HG03097 (cell line): ENCODE measurements around the gene MT3.

Source experiments
- ATAC-seq: cut with Tn5 transposase; IDR thresholded peaks from one replicate; pipeline ENCODE4 v1.9.1; 2021; ENCODE audit not compliant: unreplicated experiment, low FRiP score

MT3 gene

DNA sequence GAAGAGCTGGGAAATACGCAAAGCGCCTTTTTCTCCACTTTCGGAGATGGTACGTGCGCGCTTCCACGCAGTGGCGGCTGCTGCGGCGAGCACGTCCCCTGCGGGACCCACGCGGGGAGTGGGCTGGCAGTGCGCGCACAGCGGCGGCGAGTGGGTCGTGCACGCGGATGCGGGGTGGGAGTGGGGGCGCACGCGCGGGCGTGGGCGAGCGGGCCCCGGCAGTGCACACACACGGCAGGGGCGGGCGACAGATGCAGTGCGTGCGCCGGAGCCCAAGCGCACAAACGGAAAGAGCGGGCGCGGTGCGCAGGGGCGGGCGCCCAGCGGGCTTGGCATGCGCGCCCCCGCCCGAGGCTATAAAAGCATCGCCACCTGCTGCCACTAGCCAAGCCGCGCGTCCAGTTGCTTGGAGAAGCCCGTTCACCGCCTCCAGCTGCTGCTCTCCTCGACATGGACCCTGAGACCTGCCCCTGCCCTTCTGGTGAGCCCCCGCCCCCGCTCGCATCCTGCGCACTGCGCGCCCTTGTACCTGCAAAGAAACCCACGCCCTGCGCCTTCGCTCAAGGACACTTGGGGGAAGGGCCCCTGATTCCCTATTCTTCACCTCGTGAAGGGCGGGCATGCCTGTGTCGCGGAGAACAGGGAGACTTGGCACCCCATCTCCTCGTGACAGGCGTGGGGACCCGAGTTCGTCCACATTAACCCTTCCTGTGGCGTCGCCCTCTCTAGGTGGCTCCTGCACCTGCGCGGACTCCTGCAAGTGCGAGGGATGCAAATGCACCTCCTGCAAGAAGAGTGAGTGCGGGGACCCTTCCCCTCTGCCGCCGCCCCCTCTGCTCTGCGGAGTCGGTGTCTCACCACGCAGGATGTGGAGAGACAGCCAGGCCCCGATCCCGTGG is at the start of gene MT3:
TSS of gene MT3 (plus strand) at position 388 of the 899 bp plus-strand sequence. CDS start at position 451, 63 bp downstream.
- ATAC-seq, result no peak

DNA sequence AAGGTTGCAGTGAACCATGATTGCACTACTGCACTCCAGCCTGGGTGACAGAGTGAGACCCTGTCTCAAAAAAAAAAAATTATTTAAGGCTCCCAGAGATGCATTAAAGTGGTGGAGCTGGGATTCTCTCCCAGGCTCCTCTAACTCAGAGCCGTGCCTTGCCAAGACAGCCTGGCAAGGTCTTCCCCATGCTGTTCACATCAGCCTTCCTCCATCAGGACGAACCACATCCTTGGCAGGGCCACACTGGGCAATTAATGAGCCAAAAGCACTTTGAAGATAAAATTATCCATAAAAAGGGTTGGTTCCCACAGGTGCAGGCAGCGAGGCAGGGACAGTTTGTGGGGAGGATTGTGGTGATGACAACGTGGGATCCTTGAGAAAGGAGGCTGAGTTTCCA is 49.7 kb upstream of the MT3 start:
- ATAC-seq, result no peak

DNA sequence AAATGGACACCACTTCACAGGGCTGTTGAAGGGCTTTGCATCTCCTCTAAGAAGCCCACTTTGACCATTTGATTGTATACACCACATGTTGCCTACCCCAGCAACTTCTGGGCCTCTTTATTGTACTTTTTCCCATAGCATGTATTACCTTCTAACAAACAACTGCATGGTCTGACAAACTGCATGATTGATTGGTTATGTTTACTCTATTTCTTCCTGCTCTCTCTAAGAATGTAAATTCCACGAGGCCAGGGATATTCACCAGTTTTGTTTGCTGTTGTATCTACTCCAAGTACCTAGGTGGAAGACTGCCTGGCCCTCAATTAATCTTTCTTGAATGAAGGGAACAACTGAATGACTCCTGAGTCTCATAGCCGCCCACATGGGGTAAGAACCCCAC is 47.3 kb upstream of the MT3 start:
- ATAC-seq, result no peak

DNA sequence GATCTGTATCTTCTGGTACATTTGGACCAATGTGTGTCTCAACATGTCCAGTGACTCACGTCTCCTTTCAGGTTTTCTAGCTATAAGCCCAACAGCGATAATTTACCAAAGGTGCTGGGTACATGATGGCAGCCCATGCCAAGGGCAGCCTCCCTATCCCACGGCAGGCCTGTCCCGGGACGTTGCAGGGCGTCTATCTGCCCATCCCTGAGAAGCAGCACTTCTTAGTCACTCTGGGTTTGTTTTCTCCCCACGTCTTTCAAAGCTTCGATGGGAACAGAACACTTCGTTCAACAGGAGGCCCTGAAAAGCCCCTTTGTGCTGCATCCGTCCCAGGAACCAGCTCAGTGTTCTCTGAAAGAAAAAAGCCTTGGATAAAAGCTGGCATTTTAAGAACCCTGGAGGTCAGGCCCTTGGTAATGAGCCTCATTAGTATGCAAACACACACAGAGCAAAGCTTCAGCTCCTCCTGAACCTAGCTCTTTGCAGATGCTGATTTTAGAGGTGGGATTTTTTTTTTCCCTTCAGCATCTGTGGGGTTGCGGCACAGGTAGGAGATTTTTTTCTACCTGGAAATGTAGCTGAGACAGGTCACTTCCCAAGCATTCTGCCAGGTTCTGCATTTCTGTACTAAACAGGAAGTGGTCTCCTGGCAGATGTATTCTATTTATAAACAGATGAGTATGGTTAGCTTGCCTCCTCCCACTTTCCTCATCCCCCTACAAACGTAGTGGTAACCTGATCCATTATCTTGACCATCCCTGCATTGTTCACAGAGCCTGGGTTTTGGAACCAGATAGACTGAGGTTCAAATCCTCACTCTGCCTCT is 42.0 kb upstream of the MT3 start:
- ATAC-seq, result no peak

DNA sequence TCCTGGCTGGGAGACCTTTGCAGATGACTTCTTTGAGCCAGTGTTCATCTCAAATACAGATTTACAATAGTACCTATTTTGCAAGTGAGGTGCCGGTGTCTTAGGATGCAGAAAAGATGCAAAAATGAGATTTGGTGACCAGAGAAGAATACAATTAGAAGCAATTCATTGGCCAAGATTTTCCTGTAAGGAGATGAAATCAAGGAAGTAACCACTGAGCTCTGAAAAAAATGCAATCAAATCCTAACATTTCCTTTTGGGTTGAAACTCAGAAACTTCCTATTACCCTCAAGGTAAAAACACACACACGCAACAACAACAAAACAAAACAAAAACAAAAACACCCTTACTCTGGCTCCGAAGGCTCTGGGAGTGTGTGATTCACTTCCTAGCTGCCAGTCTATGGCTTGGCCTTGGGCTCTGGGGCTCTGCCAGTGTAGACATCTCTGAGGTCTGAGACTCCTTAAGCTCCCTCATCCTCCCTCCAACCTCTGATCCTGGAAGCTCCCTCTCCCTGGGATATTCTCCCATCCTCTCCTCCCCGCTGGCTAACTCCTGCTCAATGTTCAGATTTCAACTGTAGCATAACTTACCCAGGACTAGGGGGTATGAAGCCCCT is 41.3 kb upstream of the MT3 start:
- ATAC-seq, result no peak

DNA sequence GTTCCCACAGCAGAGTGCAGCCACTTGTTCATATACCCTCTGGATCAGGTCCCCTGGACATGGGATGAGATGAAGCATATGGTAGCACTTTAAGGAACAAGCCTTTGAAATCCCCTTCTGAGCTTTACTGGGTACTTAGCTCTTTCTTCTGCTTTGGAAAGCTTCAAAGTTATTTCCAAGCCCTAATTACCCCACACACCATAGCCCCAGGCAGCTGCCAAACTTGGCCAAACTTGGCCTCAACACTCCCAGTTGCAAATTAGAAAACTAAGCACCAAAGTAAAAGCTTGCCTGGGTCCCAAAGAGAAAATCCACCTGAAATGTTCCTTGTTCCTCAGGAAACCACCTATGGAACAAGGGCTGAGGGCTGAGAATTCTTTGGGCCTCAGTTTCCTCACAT is 40.2 kb upstream of the MT3 start:
- ATAC-seq, result no peak

DNA sequence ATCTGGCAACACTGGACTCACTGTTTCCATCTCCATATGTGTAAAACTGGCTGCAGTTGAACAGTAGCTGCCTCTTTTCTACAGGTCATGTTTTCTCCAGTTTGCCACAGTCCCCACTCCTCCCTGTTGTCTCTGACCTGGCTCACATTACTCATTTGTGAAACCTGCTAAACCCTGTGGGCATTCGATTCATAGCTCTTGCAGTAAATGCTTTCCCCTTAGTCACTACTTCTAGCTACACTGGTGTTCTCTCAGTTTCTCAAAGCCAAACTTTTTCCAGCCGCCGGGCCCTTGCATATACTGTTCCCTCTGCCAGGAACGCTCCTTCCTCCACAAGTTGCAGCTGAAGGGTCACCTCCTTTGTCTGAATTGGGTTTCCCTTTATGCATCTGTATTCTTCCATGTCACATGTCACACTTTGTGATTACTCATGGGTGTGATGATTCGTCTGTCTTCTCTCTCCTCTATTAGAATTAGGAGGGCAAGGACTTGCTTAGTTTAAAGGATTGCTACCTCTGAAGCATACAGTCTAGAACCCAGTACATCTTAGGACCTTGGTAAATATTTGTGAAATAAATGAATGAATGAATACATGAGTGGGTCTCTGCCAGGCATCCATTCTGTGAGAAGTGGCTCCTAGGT is 39.5 kb upstream of the MT3 start:
- ATAC-seq, result no peak

DNA sequence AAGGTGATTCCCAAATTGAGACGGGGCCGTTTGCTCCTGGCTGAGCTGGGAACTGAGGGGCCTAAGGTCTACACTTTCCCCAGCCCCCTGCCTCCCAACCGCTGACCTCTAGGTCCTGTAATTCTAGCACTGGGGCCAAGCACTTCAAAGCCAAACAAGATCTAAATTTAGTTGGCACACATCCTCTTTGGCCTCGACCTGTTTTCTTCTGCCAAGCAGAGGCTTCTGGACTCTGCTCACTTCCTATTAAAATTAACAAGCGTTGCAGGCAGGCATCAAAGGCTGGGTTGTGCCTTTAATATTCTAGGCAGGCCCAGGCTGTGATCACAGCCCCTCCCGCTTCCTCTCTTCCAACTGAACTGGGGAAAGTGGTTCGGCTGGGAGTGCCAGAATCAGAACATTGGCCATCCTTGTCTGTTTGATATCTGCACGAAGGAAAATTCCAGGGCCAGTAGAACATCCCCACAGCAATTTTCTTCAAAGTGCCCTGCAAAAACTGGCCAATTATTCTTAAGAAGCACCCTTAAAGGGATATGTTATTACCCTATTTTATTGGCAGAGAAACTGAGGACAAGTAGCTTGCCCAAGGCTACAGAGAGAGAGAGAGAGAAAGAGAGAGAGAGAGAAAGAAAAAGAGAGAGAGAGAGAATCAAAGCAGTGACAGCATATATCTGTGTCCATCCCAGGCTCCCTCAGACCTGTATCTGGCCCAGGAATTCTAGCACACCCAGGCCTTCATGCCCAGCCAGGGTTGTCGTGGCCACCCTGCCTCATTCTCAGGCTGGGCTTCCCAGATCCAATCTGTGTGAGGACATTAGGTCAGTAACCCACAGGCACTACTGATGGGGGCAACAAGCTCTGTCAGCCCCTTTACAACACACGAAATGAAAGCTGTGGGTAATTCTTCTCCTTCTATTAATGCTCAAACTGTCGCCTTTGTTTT is 37.3 kb upstream of the MT3 start:
- ATAC-seq, result no peak

DNA sequence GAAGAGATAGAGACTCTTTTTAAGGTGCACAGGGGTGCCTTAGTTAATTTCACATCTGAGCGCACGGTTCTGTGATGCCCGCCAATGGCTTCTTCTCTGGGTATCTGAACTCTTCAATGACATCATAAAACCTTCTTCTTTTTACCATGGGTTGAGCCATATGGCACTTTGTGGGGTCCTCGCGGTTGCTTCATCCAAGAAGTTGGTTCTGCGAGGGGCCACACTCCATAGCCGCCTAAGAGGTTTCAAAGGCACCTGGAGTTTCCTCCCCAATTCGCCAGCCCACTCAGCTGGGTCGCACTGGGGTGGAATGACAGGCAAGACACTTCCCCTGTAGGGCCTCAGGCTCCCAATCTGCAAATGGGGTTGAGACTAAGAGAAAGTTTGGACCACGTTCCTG is 34.9 kb upstream of the MT3 start:
- no peak for ATAC-seq

DNA sequence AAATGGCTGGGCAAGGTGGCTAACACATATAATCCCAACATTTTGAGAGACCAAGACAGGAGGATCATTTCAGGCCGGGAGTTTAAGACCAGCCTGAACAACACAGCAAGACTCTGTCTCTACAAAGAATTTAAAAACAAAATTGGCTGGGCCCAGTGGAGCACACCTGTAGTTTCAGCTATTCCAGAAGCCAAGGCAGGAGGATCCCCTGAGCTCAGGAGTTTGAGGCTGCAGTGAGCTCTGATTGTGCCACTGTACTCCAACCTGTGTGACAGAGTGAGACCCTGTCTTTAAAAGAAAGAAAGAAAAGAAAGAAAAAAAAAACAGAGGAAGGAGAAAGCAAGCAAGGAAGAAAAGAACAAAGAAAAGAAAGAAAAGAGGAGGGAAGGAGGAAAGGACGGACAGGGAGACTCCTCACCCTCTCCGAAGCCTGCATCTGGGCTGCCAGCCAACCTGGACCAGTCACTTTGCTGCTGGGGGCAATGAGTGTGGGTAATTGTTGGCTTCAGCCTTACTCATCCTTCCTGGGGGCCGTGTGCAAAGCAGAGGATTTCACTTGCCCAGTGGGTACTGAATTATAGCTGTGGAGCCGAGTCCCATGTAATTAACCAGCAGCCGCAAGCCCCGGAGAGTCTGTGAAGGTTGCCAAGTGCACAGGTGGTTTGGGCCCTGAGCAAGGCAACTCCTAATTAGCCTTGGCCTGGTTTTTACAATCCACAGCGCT is 31.1 kb upstream of the MT3 start:
- ATAC-seq, result no peak

DNA sequence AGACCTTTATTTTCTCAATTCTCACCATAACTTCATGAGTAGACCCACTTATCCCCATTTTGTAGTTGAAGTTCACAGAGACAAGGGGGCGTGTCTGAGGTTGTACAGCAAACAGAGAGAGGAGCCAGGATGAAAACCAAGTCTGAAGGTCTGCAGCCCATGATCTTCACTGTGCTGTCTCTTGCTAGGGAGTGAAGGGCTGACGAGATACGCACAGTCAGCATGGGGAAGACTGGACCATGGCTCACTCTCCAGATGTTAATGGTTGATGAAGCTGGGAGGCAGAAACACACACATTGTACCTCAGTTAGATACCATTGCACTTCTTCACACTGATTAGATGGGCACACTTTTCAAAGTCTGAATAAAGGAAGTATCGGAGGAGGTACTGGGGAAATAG is 30.2 kb upstream of the MT3 start:
- ATAC-seq, result no peak

DNA sequence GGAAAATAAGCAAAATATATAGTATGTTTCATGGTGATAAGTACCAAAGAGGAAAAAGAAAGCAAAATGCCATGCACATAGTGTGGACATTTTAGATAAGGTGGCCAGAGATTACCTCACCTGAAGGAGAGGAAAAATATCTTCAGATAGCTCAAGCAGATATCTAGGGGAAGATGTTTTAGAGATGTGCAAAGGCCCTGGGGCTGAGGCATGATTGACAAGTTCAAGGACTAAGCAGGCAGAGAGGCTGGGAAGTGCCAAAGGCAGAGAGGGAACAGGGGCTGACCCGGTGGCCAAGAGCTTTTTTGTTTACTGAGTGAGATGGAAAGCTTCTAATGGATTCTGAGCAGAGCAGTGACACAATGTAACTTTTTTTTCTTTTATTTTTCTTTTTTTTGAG is 28.9 kb upstream of the MT3 start:
- ATAC-seq, result no peak

DNA sequence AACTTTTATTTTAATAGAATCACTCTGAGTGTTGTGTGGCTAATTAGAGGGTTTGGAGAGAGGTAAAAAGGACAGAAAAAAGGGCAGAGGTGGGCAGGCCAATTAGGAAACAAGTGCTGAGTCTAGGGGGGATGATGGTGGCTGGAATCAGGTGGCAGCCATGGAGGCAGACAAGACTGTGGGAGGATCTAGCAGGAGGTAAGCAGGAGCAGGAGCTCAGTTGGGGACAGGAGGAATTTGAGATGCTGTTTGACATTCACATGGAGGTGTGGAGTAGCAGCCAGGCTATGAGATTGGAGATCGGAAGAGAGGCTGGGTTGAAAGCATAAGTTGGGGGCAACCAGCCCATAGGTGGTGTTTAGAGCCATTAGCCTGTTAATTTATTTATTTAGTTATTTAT is 28.2 kb upstream of the MT3 start:
- ATAC-seq, result no peak

DNA sequence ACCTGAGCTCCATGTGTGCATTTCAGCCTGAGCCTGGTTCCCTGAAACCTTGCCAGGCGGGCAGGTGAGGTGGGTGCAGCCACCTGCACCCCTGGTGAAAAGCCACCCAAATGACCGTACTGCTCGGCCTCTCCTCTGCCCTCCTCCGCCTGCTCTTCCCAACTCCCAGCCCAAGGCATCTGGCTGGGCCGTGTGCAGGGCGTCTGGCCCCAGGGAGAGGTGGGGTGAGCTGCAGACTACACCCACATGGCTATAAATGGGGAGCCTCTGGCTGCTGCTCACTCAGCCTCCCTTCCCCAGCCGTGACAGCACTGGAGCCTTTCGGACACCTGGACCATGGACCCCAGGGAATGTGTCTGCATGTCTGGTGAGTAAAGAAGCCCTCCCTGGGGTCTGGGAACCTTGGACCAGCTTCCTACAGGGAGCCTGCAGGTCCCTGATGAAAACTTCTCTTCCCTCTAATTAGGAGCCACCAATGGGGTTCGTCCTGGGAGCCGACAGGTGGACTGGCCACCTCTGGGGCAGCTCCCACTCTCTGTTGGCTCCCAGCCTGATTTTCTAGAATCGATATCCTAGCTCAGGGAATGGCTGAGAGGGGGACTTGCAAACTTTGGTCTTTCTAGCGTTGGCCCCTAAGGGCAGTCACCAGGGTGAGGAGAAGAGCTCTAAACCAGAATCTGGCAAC is 24.4 kb upstream of the MT3 start, which contains the start of gene MT4:
TSS of gene MT4 (plus strand) at position 281 of the 685 bp plus-strand sequence. CDS start at position 337, 56 bp downstream.
- ATAC-seq, result no peak

DNA sequence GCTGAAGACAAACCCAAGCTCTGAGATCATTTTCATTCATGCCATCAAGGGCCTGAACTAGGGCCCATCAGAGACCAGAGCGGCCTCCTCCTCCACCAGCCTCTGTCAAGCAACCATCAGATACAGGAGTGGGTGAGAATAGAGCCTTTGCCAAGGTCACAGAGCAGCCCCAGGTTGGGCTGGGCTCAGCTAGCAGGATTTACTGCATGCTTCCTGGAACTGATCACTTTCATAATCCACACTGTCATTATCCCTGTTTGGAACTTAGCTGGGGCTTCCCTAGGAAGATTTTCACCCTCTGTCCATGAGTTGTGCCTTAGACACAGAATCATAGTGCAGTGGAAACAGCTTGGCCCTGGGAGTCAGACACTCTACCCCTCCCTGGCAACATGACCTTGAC is 19.4 kb upstream of the MT3 start:
- no peak for ATAC-seq

DNA sequence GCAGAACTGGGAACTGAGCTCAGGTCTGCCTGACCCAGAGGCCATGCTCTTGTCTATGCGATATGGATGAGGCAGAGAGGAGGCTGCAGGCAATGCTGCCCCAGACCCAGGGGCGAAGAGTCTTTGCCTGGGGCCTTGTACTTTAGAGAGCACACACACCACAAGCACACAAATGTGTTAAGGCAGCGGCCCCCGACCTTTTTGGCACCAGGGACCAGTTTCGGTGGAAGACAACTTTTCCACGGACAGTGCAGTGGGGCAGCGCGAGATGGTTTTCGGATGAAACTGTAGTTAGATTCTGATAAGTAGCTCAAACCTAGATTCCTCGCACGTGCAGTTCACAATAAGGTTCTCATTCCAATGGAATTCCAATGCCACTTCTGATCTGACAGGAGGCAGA is 17.8 kb upstream of the MT3 start:
- no peak for ATAC-seq

DNA sequence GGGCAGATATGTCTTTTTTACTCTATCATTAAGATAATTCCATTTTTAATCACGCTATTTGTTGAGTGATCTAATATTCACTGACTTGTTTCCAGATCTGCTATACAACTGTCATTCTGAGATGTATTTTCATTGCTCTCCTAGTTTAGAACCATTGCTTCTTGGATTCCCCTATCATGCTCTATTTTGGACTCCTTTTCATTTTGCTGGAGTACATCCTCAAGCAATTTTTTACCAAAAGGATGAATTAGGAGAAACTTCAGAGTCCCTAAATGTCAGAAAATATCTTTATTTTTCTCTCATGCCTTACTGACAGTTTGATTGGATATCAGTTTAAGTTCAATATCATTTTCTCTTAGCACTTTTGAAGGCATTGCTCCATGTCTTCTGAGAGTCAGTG is 14.7 kb upstream of the MT3 start:
- no peak for ATAC-seq

DNA sequence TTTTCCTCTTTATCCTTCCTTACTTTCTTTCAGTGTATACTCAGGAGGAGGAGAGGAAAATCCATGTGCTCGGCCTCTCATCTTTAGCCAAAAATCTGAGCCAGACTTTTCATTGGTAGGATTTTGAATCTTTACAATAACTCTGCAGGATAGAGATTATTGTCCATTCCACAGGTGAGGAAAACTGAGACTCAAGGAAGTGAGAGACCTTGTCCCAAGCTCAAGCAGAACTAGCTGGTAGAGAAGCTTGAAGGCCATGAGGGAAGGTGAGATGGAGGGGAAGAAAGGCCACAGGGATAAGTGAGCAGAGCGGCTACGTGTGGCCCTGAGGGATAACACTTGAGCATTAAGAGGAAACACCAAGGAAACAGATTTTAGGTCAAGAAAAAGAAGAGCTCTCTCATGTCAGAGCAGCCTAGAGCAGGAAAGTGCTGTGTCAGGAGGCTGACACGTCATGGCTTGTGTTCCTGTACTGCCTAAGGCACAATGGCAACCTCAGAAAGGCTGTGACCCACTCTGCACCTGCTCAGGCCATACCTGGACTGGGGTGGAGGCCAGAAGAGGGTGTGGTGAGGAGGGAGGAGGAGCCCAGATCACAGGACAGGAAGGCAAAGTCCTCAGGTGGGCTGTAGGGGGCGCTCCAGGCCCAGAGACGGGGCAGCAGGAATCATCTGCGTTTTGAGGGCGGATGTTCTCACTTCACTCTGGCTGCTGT is 12.6 kb upstream of the MT3 start:
- ATAC-seq, result peak; percentile 80
